Measurements from ENCODE around the gene TCF4.

DNA sequence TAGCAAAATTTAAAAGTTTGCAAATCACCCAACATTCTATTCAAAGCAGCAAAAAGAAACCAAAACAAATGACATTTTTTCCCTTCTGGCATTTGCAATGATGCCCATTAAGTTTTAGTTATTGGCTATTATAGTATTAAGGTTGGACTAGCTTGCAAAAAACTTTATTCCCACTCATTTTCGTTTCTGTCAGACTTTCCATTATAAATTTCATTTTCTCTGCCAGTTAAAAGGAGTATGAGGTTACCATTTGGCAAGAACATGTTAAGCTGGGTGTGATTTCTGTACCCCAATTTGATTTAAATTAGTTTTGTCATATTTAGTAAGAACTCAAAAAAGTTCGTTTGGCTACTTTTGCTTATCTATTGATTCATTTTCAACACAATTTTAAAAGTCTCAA, 187.9 kb downstream of the TCF4 start:
- TF ChIP-seq POLR2A (IDR thresholded peaks at IDR 0.05): no peak
- TF ChIP-seq, protein P1, sequence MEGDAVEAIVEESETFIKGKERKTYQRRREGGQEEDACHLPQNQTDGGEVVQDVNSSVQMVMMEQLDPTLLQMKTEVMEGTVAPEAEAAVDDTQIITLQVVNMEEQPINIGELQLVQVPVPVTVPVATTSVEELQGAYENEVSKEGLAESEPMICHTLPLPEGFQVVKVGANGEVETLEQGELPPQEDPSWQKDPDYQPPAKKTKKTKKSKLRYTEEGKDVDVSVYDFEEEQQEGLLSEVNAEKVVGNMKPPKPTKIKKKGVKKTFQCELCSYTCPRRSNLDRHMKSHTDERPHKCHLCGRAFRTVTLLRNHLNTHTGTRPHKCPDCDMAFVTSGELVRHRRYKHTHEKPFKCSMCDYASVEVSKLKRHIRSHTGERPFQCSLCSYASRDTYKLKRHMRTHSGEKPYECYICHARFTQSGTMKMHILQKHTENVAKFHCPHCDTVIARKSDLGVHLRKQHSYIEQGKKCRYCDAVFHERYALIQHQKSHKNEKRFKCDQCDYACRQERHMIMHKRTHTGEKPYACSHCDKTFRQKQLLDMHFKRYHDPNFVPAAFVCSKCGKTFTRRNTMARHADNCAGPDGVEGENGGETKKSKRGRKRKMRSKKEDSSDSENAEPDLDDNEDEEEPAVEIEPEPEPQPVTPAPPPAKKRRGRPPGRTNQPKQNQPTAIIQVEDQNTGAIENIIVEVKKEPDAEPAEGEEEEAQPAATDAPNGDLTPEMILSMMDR (IDR thresholded peaks at IDR 0.05): no peak

Data from stomach (tissue), 4 donors.